ENCODE measurements around the gene VPS18.

Gene VPS18

DNA sequence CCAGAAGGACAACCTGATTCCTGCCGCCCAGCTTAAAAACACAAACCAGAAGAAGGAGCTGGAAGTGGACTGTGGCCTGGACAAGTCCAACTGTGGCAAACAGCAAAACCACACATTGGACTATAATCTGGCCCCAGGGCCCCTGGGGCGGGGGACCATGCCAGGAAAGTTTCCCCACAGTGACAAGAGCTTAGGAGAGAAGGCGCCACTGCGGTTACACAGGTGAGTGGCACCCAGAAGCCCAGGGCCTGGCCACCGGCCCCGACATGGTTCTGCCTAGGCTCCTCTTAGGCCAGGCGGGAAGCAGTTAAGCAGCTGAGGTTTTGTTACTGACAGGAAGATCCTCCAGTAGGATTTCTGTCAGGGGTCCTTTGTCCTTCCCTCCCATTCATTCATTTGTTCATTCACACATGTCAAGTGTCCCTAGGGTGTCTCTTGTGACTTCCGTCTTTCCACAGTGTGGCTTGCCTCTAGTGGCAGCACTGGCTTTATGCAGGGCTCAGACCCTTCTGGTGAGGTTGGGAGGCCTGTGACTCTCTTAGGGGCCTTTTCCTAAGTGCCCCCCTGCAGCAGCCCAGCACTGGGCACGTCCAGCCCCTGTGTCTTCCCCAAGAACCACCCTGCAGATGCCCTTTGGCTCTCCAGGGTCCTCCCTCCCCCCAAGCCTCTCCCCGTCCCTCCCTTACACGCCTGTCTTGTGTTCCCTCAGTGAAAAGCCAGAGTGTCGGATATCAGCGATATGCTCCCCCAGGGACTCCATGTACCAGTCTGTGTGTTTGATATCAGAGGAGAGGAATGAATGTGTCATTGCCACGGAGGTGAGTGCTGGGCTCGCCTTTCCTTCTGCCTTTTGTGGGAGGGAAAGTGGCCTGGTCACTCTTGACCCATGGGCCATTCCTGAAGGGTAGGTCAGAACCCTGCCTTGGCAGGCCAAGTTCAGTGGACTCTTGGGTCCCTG lies 42.7 kb downstream of the VPS18 start:
- no peak for DNase-seq (ENCODE audit: low read depth in 2 of 2)

DNA sequence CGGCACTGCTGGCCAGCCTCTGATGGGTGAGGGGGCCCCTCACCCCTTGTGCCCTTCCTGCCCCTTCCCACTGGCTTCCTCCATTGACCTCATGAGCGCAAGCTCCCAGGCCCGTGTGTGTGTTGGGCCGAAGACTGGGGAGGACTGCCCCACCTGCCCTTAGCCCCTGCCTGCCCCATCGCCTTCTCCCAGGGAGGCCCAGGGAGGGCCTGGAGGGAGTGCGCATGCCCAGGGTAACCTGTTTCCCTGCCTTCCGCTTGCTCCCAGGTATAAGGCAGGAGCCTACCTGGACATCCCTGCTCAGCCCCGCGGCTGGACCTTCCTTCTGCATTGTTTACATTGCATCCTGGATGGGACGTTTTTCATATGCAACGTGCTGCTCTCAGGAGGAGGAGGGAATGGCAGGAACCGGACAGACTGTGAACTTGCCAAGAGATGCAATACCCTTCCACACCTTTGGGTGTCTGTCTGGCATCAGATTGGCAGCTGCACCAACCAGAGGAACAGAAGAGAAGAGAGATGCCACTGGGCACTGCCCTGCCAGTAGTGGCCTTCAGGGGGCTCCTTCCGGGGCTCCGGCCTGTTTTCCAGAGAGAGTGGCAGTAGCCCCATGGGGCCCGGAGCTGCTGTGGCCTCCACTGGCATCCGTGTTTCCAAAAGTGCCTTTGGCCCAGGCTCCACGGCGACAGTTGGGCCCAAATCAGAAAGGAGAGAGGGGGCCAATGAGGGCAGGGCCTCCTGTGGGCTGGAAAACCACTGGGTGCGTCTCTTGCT lies 43.7 kb downstream of the VPS18 start:
- no peak for DNase-seq (ENCODE audit: low read depth in 2 of 2)

DNA sequence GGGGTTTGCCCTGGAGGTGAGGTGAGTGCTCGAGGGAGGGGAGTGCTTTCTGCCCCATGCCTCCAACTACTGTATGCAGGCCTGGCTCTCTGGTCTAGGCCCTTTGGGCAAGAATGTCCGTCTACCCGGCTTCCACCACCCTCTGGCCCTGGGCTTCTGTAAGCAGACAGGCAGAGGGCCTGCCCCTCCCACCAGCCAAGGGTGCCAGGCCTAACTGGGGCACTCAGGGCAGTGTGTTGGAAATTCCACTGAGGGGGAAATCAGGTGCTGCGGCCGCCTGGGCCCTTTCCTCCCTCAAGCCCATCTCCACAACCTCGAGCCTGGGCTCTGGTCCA lies 44.3 kb downstream of the VPS18 start:
- DNase-seq (ENCODE audit: low read depth in 2 of 2), result no peak

DNA sequence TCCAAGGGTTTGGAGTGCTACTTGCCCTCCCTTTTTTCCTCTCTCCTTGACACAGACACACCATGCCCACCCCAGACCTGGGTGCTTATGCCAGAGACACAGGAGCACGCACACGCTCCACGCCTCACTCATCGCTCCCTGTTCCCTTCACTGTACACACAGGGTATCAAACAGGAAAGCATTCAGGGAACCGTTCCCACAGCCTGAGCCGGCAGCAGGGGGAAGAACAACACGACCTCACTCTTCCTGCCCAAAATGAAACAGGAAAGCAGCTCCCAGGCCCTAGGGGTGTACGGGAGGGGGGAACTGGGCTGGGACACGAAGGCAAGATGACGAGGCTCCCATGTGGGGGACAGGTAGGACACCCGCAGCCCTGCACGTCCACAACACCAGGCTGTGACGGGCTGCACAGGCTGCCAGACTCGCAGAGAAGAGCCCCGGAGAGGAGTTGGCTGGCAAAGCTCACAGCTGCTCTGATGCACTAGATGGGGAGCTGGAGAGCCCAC lies 46.1 kb downstream of the VPS18 start:
- no peak for DNase-seq (ENCODE audit: low read depth in 2 of 2)

DNA sequence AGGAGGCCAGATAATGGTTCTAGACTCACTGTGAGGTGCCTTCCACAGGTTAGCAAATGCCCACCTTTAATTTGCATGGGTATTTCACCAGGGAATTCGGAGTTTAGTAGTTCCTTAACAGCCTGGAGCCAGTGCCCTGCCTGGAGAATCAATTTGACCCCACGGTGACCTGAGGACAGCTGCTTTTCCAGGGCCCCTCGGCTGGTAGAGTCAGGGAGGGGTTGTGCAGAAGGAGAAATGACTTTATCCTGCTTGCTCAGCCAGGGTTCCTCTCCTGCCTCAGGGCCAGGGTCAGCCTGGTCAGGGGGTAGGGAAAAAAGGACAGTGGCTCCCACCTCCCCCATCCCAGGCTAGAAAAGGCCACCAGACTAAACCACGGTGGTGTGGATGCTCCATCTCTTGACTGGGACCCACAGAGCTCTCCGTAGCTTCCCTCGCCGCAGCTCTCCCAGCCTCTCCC lies 46.8 kb downstream of the VPS18 start:
- no peak for DNase-seq (ENCODE audit: low read depth in 2 of 2)

DNA sequence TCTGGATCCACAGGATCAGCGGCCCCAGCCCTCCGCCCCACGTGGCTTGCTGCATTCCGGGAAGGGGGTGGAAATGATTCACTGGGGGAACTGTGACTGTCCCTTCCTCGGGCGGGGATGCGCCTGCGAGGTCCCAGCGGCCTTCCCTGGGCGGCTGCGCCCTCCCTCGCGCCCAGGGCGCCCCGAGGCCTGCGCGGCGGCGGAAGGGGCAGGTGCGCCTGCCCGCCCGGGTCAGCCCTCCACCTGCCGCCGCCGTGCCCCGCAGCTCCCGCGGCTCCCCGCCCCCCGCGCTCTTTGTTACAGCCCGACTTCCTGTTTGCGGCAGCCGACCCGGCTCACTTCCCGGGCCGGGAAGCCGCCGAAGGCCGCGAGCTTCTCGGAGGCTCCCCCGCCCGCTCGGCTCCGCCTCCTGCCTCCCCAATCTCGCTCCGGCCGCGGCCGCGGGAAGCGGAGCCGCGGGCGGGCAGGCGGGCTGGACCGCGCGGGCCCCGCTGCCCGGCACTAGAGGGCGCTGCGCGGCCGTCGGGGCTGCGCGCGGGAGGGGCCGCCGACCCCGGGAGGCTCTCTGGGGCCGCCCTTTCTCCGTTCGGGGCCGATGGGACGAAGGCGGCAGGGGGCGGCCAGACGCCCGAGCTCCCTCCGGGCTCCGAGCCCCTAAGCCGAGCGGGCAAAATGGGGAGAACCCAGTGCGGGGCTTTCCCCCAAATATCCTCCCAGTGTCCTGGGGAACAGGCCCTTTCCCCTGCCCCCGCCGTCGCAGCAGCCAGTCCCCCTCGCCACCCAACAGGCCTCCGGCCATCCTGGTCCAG lies 47.5 kb downstream of the VPS18 start:
- peak in 1 of 2 experiments; percentile 57 for DNase-seq (ENCODE audit: low read depth in 2 of 2)

DNA sequence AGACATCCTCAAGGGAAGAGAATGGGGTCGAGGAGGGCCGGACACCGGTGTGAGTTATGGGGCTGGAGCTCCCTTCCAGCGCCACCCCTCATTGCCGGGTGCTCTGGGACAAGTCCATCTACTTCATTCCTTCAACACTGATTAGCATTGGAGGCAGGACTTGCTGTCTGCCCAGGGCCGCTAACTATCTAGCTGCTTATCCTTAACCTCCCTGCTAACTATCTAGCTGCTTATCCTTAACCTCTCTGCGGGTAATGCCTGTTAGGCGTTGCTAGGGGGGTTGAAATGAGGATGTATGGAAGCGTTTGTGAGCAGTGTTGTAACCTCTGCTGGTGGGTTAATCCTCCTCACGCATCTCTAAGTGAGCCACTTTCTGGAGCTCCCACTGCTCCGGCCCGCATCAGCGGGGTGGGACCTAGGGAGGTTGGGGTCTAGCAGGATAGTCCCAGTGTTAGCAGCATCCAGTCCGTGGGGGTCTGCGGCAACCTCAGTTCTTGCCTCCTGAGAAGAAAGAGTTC lies 48.1 kb downstream of the VPS18 start:
- DNase-seq (ENCODE audit: low read depth in 2 of 2), result no peak

DNA sequence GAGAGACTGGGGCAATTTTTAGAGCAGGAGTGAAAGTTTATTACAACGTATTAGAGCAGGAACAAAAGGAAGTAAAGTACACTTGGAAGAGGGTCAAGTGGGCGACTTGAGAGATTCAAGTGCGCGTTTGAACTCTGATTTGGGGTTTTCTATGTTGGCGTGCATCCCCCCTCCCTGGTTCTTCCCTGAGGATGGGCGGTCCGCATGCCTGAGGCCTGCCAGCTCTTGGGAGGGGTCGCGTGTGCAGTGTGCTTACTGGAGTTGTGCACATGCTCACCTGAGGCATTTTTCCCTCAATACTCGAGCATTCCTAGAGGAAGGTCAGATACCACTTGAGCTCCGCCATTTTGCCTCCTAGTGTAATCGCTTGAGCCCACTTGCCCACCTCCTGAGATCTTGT lies 48.6 kb downstream of the VPS18 start:
- DNase-seq (ENCODE audit: low read depth in 2 of 2), result no peak

DNA sequence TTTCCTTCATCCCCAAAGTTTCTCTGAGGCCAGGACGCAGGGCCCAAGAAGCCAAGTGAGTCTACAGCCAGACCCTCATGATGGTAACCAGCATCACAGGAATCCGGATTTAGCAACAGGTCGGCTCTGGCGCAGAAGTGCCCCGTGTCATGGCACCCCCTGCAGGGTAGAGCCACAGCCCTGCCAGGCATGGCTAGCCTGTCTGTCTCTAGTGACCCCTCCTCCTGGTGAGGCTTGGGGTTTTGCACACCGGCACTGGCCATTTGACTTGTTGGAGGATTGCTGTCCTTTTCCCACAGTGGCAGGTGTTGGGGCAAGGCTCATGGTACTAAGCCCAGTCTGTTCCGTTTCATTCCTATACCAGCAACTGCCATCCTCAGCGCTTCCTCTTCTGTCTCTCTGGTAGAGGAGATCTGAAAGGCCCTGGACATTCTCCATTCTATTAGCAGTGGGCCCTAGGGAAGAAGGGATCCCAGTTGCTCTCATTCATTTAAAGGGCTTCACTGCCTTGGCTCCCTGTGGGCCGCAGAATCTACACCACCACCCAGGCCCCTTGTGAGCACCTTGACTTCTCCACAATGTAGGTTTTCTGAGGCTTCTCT lies 49.6 kb downstream of the VPS18 start:
- no peak for DNase-seq (ENCODE audit: low read depth in 2 of 2)

DNA sequence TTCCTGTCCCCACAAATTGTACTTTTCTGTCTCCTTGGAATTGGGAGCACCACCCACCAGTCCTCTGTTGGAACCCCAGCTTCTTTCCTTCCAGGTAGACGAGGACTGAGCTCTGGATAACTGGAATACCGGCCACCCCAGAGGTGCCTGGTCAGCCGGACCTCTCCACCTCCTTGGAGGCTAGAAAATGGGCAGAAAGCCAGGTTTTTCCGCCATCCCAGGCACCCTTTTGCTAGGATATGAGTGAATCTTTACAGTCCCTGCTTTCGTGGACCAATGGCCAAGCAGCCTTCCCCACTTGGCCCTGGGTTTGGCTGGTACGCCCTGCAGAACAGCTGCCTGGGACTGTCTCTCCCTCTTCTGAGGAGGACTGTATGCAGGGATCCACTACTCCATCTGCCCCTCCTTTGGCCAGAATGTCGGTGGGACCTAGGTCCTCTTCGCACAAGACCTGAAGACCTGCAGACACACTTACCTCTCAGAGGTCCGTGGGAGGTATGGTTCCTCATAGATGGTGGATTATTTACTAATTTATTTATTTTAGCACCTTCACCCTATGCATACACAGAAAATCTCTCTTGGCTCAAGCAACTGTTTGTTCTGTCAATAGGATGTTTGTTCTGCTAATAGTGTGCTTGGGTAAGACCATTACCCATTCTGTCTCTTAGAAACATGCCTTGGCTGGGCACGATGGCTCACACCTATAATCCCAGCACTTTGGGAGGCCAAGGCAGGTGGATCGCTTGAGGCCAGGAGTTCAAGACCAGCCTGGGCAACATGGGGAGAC lies 50.5 kb downstream of the VPS18 start:
- DNase-seq (ENCODE audit: low read depth in 2 of 2), result no peak

DNA sequence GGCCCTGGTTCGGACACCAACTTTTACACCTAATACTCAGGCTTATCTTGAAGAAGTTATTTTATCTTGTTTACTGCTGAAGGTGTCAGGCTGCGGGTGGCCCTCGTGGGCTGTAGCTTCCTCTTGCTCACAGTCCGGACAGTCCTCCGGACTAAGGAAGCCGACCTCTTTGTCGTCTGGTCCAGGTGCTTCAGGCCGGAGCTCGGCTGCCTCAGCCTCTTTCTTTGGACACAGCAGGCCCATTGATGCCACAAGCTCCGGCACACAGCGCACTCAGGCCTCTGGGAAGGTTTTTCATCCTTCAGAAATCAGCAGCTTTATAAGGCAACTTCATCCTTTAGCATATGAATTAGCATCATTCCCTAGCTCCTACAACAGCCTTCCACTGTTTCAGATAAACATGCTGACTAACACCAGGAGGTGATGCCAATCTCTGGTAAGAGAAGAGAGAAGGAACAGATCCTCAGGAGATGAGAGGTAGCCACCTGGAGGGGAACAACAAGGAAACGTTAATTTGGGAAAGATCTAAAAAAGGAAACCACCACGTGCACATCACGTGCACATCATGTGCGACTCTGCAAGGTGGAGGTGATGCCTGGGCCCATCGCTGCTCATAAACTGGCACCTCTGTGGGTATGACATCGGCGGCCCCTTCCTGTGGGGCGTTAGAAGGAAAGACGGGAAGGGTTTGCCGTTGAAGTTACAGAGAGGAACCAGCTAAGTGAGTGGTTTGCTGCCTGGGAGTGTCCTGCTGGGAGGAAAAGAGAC lies 54.6 kb downstream of the VPS18 start:
- DNase-seq (ENCODE audit: low read depth in 2 of 2), result no peak

DNA sequence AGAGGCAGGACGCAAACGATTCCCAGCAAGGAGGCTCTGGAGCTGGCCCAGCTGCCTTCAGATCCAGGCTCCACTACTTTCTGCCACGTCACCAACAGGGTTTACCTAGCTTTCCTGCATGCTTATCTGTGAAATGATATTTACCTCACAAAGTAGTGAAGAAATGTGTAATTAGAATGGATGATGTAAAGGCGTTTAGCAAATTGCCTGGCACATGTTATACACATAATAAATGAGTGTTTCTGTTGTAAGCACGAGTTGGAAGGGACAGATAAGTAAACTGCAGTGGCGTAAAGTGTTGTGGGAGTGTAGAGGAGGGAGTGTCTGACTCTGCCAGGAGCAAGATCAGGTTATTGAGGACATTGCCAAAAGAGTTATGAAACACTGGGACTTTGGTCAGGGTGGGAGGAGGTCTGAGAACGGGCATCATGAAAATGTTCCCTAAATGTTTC lies 55.5 kb downstream of the VPS18 start:
- DNase-seq (ENCODE audit: low read depth in 2 of 2), result no peak

DNA sequence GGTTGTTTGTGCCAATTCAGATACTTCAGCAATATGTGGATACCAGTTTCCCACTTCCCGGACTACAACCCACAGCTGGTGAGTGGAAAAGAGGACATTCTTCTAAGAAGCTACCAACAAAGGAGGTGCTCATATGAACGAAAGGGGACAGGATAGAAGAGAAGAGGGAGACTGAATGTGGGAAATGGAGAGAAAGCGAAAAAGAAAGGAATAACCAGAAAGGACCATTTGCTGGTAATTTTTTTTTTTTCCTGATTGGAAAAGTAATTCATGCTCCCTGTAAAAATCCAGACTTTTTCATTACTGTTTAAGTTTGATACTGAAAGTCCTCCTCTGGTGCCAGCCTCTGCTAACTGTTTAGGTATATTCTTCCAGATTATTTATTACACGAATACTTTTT lies 57.5 kb downstream of the VPS18 start:
- no peak for DNase-seq (ENCODE audit: low read depth in 2 of 2)

DNA sequence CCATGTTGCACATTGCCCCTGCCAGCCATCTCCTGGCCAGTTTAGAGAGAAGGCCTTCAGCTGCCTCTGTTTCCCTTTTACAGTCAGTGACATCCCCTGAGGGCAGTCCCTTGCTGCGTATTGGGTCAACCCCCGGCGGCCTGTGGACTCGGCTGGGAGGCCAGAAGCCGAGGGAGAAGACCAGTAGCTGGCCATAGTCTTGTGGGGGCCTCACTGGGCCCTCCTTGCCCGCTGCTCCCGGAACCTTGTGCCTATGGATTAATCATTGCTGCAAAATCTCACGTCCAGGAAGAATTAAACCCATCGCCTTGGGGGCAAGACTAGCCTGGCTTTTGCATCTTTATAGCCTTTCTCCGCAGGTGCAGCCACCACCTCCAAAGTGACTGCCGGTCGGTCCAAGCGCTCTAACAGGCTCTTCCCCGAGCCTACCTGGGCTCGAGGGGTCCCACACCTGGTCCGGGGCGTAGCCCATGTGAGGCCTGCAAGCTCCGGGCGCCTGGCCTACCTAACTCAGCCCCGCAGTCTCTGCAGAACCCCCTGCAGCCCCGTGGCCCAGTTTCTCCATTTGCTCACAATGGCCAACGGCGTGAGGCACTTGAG lies 58.2 kb downstream of the VPS18 start:
- DNase-seq (ENCODE audit: low read depth in 2 of 2), result no peak

DNA sequence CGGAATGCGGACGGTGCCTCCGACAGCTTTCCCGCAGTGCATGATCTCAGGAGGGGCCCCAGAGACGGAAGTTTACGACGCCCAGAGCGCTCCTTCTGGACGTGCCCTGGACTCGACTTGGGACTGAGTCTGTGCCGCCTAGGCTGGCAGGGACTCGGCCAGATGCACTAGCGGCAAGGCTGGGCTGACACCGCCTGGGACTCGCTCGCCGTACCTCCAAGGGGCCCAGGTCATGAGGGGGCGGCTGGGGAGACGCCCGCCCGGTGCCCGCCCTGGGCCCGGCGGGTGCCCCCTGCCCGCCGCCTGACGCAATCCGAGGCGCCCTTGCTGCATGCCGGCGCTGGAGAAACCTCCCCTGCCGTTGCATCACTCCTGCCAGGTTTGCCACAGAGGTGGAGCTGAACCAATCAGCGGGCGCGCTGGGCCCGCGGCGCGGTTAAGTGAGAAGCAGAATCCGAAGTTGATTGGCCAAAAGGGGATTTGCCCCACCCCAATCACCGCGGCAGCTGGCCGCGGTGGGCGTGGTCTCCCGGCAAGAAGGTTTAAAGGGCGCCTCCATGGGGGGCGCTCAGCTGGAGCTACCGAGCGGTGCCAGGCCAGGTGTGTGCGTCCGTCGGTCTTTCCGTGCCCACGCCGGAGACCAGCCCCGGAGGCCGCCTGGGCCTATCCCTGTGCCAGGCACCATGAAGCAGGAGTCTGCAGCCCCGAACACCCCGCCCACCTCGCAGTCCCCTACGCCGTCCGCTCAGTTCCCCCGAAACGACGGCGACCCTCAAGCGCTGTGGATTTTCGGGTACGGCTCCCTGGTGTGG lies 58.9 kb downstream of the VPS18 start, which contains the start of gene CHAC1:
Gene CHAC1 (plus strand): TSS at position 571 of the 812 bp plus-strand sequence. CDS start 113 bp downstream, at position 684.
- DNase-seq (ENCODE audit: low read depth in 2 of 2), result peak; percentile 91 to 95
